KMS-11 (cell line): ENCODE data around the gene CDK17.

Source experiments
- H2AFZ ChIP-seq: fragments of 200-600 bp; sonication (generic); 2 replicates; pipeline ENCODE4 v1.6.1; 2016; ENCODE audit warnings: antibody characterized with exemption, mixed run types, low read depth
- H3K27ac ChIP-seq: fragments of 200-600 bp; sonication (generic); 2 replicates; pipeline ENCODE4 v1.6.1; 2016; ENCODE audit warnings: mild to moderate bottlenecking, mixed run types
- H3K27me3 ChIP-seq: fragments of 200-600 bp; sonication (generic); 2 replicates; pipeline ENCODE4 v1.6.1; 2017; ENCODE audit warnings: mild to moderate bottlenecking, low read depth, mixed run types, moderate library complexity; ENCODE audit not compliant: insufficient read depth
- H3K36me3 ChIP-seq: fragments of 200-600 bp; sonication (generic); 2 replicates; pipeline ENCODE4 v1.6.1; 2017; ENCODE audit warnings: mild to moderate bottlenecking, mixed run types; ENCODE audit not compliant: insufficient read depth
- H3K4me1 ChIP-seq: fragments of 200-600 bp; sonication (generic); 2 replicates; pipeline ENCODE4 v1.6.1; 2016; ENCODE audit warnings: mild to moderate bottlenecking, low read depth, mixed run types; ENCODE audit not compliant: poor library complexity, severe bottlenecking
- H3K4me2 ChIP-seq: fragments of 200-600 bp; sonication (generic); 2 replicates; pipeline ENCODE4 v1.7.0; 2016; ENCODE audit warnings: mild to moderate bottlenecking, mixed run types
- H3K4me3 ChIP-seq: fragments of 200-600 bp; sonication (generic); IDR thresholded peaks from 2 replicates; pipeline ENCODE4 v1.6.1; 2017; ENCODE audit warnings: low read depth, low read length, mixed read lengths; ENCODE audit not compliant: insufficient read depth
- H3K79me2 ChIP-seq: fragments of 200-600 bp; sonication (generic); 2 replicates; pipeline ENCODE4 v1.6.1; 2016; ENCODE audit warnings: low read depth, mixed run types; ENCODE audit not compliant: insufficient read depth
- H3K9ac ChIP-seq: fragments of 200-600 bp; sonication (generic); 2 replicates; pipeline ENCODE4 v1.6.1; 2016; ENCODE audit warnings: mild to moderate bottlenecking, mixed run types
- H4K20me1 ChIP-seq: fragments of 200-600 bp; sonication (generic); 2 replicates; pipeline ENCODE4 v1.6.1; 2016; ENCODE audit warnings: mild to moderate bottlenecking, mixed run types; ENCODE audit not compliant: insufficient read depth
- TF ChIP-seq, protein P1 (sequence below): fragments of 200-600 bp; sonication (generic); conservative IDR thresholded peaks from 2 replicates; pipeline ENCODE4 v1.6.1; 2017; ENCODE audit warnings: low read depth, mild to moderate bottlenecking, antibody characterized with exemption, low read length, moderate library complexity, mixed read lengths

The CDK17 gene

DNA sequence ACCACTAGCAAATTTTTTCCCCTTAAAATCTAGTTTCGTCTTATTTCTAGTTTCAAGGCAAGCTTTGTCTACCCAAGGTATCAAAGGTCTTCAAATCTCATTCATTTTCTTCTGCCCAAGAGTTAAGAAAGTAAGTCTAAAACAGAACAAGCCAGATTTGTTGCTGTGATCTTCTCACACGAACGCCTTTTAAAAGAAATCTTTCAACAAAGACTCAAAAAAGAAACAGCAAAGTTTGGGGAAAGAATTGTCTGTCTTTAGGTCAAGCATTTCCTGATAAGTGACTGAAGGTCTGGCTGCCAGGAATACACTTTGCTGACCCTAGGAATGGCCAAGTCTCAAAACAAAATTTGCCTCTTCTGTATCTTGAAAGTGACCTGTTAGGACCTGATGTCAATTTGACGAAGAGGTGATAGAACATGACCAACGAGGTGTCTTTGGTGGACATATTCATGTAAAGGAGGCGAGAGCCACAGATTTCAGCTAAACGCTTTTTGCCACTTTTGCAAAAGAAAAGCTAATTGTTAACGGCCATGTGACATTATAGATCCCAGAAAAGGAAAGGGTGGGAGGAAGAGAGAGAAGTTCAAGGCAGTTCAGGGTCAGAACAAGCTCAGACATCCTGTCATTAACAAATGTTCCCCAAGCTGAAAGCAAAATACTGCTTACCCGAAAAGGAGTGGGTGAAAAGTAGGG, 1.7 kb downstream of the CDK17 start:
- H3K27ac ChIP-seq: peak overlapping the region; percentile 97
- H3K4me3 ChIP-seq: no peak overlapping the region
- 0 out of 2 replicates have a peak overlapping the region, but pooled peaks have one; percentile 55 for H2AFZ ChIP-seq
- H3K4me1 ChIP-seq: peaks cover 40% of the 10 kb centered on the region
- TF ChIP-seq, protein P1, sequence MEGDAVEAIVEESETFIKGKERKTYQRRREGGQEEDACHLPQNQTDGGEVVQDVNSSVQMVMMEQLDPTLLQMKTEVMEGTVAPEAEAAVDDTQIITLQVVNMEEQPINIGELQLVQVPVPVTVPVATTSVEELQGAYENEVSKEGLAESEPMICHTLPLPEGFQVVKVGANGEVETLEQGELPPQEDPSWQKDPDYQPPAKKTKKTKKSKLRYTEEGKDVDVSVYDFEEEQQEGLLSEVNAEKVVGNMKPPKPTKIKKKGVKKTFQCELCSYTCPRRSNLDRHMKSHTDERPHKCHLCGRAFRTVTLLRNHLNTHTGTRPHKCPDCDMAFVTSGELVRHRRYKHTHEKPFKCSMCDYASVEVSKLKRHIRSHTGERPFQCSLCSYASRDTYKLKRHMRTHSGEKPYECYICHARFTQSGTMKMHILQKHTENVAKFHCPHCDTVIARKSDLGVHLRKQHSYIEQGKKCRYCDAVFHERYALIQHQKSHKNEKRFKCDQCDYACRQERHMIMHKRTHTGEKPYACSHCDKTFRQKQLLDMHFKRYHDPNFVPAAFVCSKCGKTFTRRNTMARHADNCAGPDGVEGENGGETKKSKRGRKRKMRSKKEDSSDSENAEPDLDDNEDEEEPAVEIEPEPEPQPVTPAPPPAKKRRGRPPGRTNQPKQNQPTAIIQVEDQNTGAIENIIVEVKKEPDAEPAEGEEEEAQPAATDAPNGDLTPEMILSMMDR: no peak
- peaks cover 52% of the 10 kb centered on the region for H3K79me2 ChIP-seq
- H4K20me1 ChIP-seq: no peaks in the 10 kb centered on the region
- no peaks in the 10 kb centered on the region for H3K36me3 ChIP-seq
- peak overlapping the region; percentile 91 for H3K9ac ChIP-seq
- H3K4me2 ChIP-seq: peak overlapping the region; percentile 70
- H3K27me3 ChIP-seq: no peaks in the 10 kb centered on the region

DNA sequence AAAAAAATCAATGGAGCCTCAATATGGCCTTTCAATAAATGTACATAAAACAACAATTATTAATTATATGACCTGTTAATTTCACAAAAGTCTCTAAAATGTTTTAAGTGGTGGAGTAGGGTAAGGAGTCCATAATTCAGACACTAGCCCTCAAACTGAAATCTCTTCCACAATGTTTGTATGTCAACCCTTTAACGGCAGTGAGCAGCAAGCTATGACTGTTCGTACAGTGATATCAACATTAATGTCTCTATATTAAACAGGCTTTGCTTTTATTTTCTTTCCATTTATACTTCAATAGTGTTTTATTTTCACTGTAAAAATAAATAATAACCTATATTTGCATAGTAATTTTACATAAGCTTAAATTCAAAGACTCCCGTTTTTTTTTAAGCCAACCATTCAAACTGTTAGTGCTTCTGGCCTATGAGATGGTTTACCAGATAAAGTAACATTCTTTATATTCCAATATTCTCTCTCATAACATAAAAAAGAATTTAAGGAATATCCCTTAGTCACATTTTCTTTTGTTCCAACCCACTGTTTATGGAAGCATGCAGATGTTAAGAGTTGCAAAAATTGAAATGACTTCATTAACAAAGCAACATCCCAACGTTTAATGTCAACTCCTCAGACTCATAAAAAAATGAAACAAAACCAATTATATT, 2.3 kb downstream of the CDK17 start:
- no peak overlapping the region for H2AFZ ChIP-seq
- peaks cover 44% of the 10 kb centered on the region for H3K4me1 ChIP-seq
- no peaks in the 10 kb centered on the region for H3K36me3 ChIP-seq
- H4K20me1 ChIP-seq: no peaks in the 10 kb centered on the region
- peaks cover 58% of the 10 kb centered on the region for H3K79me2 ChIP-seq
- H3K9ac ChIP-seq: peak overlapping the region; percentile 91; the same call in 1 of the 2 replicates
- H3K27me3 ChIP-seq: no peaks in the 10 kb centered on the region
- H3K27ac ChIP-seq: peak overlapping the region; percentile 97
- H3K4me2 ChIP-seq: peak overlapping the region; percentile 70
- no peak overlapping the region for H3K4me3 ChIP-seq
- TF ChIP-seq, protein P1: no peak

DNA sequence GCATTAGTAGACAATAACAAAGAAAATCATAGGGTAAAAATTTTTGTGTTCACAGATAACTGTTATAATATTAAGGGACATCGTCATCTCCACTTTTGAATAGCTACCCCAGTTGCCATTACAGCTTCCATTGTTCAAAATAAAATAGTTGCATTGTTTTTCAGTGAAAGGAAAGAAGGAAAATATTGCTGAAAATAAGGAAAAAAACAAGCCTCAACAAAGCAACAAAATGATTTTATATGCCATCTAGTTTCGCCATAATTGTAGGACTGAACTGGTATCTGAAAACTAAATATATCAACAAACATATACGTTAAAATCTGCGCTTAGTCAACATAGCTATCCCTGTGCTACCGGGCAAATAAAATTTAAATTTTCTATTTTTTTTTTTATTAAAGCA, 3.3 kb downstream of the CDK17 start:
- no peaks in the 10 kb centered on the region for H3K27me3 ChIP-seq
- H3K36me3 ChIP-seq: no peaks in the 10 kb centered on the region
- H3K79me2 ChIP-seq: peaks cover 68% of the 10 kb centered on the region
- TF ChIP-seq, protein P1: no peak
- H2AFZ ChIP-seq: no peak overlapping the region
- H3K9ac ChIP-seq: no peak overlapping the region
- H3K27ac ChIP-seq: peak overlapping the region; percentile 97; the same call in 1 of the 2 replicates
- H4K20me1 ChIP-seq: no peaks in the 10 kb centered on the region
- H3K4me2 ChIP-seq: peak overlapping the region; percentile 70
- H3K4me3 ChIP-seq: no peak overlapping the region
- H3K4me1 ChIP-seq: peaks cover 50% of the 10 kb centered on the region

DNA sequence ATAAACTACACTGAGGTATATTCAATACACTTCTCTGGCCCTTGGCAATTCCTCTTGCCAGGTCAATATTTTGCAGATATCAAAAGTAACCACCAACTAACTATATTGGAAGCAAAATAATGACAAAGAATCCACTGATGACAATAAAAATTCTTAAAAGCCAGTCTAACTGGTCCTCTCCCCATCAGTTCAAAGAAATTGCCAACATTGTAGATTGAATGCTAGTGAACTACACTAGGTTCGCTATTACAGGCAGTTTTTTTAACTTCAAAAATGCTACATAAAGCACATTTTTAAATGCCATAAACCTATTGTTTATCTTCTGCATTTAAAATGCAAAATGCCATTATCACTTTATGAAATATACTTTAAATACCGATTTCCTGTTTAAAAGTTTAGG, 4.0 kb downstream of the CDK17 start:
- H3K4me2 ChIP-seq: peak overlapping the region; percentile 70; the same call in 1 of the 2 replicates
- 0 out of 2 replicates have a peak overlapping the region, but pooled peaks have one; percentile 97 for H3K27ac ChIP-seq
- H3K4me1 ChIP-seq: peaks cover 45% of the 10 kb centered on the region
- TF ChIP-seq, protein P1: no peak
- peaks cover 75% of the 10 kb centered on the region for H3K79me2 ChIP-seq
- no peak overlapping the region for H3K4me3 ChIP-seq
- no peak overlapping the region for H3K9ac ChIP-seq
- no peaks in the 10 kb centered on the region for H4K20me1 ChIP-seq
- H3K36me3 ChIP-seq: no peaks in the 10 kb centered on the region
- H3K27me3 ChIP-seq: no peaks in the 10 kb centered on the region
- no peak overlapping the region for H2AFZ ChIP-seq
